ENCODE measurements around the gene ARHGAP5.

Gene ARHGAP5

GRCh38 chr14:32043624-32044023 is 33.5 kb upstream of the ARHGAP5 start:
- no peak overlapping the region for H3K27ac ChIP-seq
- no peak for DNase-seq (ENCODE audit: low spot score)
- no peak overlapping the region for H3K4me3 ChIP-seq
- TF ChIP-seq, protein P1, sequence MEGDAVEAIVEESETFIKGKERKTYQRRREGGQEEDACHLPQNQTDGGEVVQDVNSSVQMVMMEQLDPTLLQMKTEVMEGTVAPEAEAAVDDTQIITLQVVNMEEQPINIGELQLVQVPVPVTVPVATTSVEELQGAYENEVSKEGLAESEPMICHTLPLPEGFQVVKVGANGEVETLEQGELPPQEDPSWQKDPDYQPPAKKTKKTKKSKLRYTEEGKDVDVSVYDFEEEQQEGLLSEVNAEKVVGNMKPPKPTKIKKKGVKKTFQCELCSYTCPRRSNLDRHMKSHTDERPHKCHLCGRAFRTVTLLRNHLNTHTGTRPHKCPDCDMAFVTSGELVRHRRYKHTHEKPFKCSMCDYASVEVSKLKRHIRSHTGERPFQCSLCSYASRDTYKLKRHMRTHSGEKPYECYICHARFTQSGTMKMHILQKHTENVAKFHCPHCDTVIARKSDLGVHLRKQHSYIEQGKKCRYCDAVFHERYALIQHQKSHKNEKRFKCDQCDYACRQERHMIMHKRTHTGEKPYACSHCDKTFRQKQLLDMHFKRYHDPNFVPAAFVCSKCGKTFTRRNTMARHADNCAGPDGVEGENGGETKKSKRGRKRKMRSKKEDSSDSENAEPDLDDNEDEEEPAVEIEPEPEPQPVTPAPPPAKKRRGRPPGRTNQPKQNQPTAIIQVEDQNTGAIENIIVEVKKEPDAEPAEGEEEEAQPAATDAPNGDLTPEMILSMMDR (IDR thresholded peaks at IDR 0.05): no peak

DNA sequence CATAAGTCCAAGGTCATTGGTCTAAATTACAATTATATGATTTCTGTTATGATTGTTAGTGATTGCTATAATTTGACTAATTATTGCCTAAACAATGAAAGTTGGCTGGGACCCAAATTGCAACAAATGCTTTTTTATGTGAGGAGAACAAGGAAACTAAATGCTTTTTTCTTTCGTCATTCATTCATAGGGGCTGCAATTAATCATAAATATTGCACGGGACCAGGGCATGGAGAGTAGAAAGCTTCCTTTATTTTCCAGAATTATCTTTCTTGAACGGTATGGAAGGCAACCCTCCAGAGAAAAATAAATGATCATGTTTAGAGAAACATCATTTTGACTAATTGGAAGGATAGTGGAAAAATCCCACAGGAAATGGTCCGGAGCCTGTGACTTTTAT is 32.6 kb upstream of the ARHGAP5 start:
- Histone ChIP-seq H3K4me3 (no peak overlapping the region), H3K27ac (no peak overlapping the region)
- DNase-seq (ENCODE audit: low spot score): no peak
- TF ChIP-seq, protein P1 (IDR thresholded peaks at IDR 0.05): no peak

DNA sequence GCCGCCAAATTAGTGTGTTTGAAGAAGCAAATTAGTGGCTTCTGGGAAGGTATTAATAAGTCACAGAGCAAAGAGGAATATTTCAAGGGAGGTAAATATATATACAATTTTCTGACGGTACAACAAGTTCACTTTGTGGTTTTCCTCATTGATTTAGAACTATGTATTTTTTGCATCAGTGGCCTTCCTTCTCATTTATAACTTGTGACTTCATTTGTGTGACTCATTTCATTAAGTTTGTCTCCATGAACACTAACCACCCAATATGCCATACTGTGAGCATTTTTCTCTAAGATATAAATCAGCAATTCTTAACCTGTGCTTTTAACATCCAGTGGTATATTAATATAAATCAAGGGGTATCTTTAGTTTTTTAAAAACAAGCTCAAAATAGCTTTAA is 29.3 kb upstream of the ARHGAP5 start:
- TF ChIP-seq, protein P1 (IDR thresholded peaks at IDR 0.05): no peak
- DNase-seq (ENCODE audit: low spot score): no peak
- Histone ChIP-seq H3K4me3 (no peak overlapping the region), H3K27ac (no peak overlapping the region)

- TF ChIP-seq, protein P1 (IDR thresholded peaks at IDR 0.05): no peak
- no peak for DNase-seq (ENCODE audit: low spot score)
- H3K4me3 ChIP-seq: no peak overlapping the region
- H3K27ac ChIP-seq: no peak overlapping the region
These were observed 27.6 kb upstream of the ARHGAP5 start for GRCh38 chr14:32049361-32050088.

DNA sequence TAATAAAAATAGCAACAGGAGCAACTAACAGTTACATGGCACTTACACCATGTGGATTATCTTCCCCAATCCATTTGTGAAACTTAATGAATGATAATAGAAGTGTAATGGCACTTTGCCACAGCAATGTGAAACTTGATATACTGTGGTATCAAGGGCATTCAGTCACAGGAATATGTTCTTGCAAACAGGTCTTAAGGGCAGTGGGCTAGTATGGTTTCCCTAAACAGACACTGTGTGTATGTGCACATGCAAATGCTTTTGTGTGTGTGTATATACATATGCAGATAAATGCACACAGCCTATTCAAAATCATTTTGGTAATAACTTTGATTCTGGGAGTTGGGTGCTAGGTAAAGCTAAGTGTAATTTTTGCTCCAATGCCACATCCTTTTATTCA is 26.2 kb upstream of the ARHGAP5 start:
- no peak for DNase-seq (ENCODE audit: low spot score)
- Histone ChIP-seq H3K4me3 (no peak overlapping the region), H3K27ac (no peak overlapping the region)
- TF ChIP-seq, protein P1 (IDR thresholded peaks at IDR 0.05): no peak

GRCh38 chr14:32054536-32054935 is 22.6 kb upstream of the ARHGAP5 start:
- TF ChIP-seq, protein P1 (IDR thresholded peaks at IDR 0.05): no peak
- Histone ChIP-seq H3K27ac (no peak overlapping the region), H3K4me3 (no peak overlapping the region)
- DNase-seq (ENCODE audit: low spot score): no peak

DNA sequence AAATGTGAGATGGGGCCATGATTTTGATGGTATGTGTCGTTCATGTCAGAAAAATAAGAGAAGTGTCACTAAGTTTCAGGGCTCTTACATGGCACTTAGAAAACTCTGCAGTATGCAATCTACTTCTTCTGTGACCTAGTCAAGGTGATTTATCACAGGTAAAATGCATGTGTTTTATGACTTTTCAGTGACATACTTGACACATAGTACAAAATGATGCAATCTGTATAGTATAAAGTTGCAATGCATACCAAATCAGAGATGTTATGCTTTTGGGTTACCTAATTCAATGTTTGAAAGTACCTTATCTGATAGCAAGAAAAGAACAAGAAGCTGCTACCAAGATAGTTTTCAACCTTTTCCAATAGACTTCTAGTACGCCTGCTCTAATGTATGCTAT is 21.9 kb upstream of the ARHGAP5 start:
- TF ChIP-seq, protein P1 (IDR thresholded peaks at IDR 0.05): no peak
- no peak for DNase-seq (ENCODE audit: low spot score)
- Histone ChIP-seq H3K27ac (no peak overlapping the region), H3K4me3 (no peak overlapping the region)
